ENCODE data around the gene SPATA21.

DNA sequence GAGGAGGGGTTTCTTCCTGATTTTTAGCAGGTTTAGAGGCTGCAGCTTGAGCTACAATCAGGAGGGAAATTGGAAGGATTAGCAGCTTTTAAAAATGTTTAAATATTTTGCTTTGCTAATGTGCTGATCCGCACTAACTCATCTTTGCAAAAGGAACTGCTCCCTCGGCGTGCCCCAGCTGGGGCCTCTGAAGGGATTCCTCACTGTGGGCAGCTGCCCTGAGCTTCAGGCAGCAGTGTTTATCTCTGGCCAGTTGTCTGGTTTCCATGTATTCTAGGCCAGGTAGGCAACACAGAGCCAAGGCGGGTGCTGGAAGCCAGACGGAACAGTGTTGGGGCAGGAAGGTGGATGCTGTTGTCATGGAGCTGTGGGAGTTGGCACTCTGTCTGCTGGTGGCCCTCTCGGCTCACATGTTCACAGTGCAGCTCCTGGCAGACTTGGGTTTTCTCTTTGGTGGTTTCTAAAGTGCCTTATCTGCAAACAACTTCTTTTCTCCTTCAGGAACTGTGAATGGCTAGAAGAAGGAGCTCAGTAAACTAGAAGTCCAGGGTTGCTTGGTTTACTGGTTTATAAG, 22.2 kb upstream of the SPATA21 start:
- no peak for TF ChIP-seq EZH2 (IDR thresholded peaks at IDR 0.05; ENCODE audit: insufficient read depth, poor library complexity, severe bottlenecking)
- no peak for TF ChIP-seq EZH2phosphoT487 (IDR thresholded peaks at IDR 0.05; ENCODE audit: insufficient read depth, low read depth)
